ENCODE measurements around the gene TTYH3. TPM values are rescaled to one million over a fixed set of nuclear protein-coding genes. Genes with fewer than 3 reads are reported as not detected.
A peak's percentile ranks its signal among the peaks of the same experiment; 100 is the strongest.

TTYH3 gene
- total and polyA plus RNA-seq, 2 experiments from 2014 or later: 46.3 to 108 TPM

- no peaks in the 10 kb centered on the region for H3K9me2 ChIP-seq (replicated peaks; ENCODE audit: insufficient read depth)
- peaks cover 76% of the 10 kb centered on the region for H3K79me2 ChIP-seq
- no peaks in the 10 kb centered on the region for H3K27me3 ChIP-seq
- H3K36me3 ChIP-seq (replicated peaks; ENCODE audit: insufficient read depth, low read depth): no peaks in the 10 kb centered on the region
- H4K20me1 ChIP-seq (ENCODE audit: insufficient read depth, poor library complexity, severe bottlenecking): peaks cover 57% of the 10 kb centered on the region
- TF ChIP-seq EZH2 (IDR thresholded peaks at IDR 0.05; ENCODE audit: borderline replicate concordance) (no peak), EZH2phosphoT487 (IDR thresholded peaks at IDR 0.05; ENCODE audit: low read depth, severe bottlenecking, unreplicated experiment) (no peak)
- TF ChIP-seq, protein P1, sequence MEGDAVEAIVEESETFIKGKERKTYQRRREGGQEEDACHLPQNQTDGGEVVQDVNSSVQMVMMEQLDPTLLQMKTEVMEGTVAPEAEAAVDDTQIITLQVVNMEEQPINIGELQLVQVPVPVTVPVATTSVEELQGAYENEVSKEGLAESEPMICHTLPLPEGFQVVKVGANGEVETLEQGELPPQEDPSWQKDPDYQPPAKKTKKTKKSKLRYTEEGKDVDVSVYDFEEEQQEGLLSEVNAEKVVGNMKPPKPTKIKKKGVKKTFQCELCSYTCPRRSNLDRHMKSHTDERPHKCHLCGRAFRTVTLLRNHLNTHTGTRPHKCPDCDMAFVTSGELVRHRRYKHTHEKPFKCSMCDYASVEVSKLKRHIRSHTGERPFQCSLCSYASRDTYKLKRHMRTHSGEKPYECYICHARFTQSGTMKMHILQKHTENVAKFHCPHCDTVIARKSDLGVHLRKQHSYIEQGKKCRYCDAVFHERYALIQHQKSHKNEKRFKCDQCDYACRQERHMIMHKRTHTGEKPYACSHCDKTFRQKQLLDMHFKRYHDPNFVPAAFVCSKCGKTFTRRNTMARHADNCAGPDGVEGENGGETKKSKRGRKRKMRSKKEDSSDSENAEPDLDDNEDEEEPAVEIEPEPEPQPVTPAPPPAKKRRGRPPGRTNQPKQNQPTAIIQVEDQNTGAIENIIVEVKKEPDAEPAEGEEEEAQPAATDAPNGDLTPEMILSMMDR (IDR thresholded peaks at IDR 0.05; ENCODE audit: poor library complexity): no peak
- H3K4me3 ChIP-seq: no peak overlapping the region
- WGBS (ENCODE audit: low lambda C conversion rate, missing lambda C conversion rate): 89% methylated on average over 21 of the region's 22 CpGs
- no peak for DNase-seq (ENCODE audit: low spot score)
- H3K9me3 ChIP-seq (ENCODE audit: low read depth): no peaks in the 10 kb centered on the region
- H2AFZ ChIP-seq: no peak overlapping the region
- H3K4me1 ChIP-seq (ENCODE audit: insufficient read depth): peaks cover 68% of the 10 kb centered on the region
- peak overlapping the region; percentile 97 for H3K27ac ChIP-seq
- H3K4me2 ChIP-seq: peak overlapping the region; percentile 96
Measured at GRCh38 chr7:2634267-2635145, 2.7 kb downstream of the TTYH3 start.

DNA sequence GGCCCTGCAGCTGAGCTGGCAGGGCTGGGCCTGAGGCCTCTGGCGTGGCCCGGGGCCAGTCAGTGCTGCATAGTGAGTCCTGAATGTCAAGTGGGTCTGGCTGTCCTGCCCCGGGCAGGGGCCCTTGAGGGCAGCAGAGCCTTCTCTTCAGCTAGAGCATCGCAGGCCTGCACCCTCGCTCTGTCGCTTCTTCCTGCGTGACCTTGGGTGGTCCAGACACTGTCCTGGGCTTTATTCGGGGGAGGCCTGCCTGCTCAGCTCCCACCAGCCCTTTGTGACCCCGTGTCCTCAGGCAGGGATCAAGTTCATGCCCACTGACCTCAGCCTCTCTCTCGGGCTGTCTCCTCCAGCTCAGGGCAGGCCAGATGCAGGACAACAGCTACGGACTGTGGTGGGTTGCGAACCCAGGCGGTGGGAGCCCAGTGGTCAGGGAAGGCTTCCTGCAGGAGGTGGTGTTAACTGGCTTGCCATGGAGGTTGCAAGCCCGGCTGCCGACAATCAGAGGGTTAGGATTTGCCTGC, 3.4 kb downstream of the TTYH3 start:
- Histone ChIP-seq H3K9me3 (ENCODE audit: low read depth) (no peaks in the 10 kb centered on the region), H3K36me3 (replicated peaks; ENCODE audit: insufficient read depth, low read depth) (no peaks in the 10 kb centered on the region), H3K27ac (peak overlapping the region; percentile 97), H3K4me2 (peak overlapping the region; percentile 96), H2AFZ (no peak overlapping the region), H3K4me3 (no peak overlapping the region), H3K79me2 (peaks cover 83% of the 10 kb centered on the region), H3K9me2 (replicated peaks; ENCODE audit: insufficient read depth) (no peaks in the 10 kb centered on the region), H4K20me1 (ENCODE audit: insufficient read depth, poor library complexity, severe bottlenecking) (peaks cover 64% of the 10 kb centered on the region), H3K27me3 (no peaks in the 10 kb centered on the region), H3K4me1 (ENCODE audit: insufficient read depth) (peaks cover 71% of the 10 kb centered on the region)
- WGBS (ENCODE audit: low lambda C conversion rate, missing lambda C conversion rate): 92% methylated on average over 15 of the region's 15 CpGs
- TF ChIP-seq EZH2phosphoT487 (IDR thresholded peaks at IDR 0.05; ENCODE audit: low read depth, severe bottlenecking, unreplicated experiment) (no peak), EZH2 (IDR thresholded peaks at IDR 0.05; ENCODE audit: borderline replicate concordance) (no peak)
- TF ChIP-seq, protein P1 (IDR thresholded peaks at IDR 0.05; ENCODE audit: poor library complexity): no peak
- no peak for DNase-seq (ENCODE audit: low spot score)

DNA sequence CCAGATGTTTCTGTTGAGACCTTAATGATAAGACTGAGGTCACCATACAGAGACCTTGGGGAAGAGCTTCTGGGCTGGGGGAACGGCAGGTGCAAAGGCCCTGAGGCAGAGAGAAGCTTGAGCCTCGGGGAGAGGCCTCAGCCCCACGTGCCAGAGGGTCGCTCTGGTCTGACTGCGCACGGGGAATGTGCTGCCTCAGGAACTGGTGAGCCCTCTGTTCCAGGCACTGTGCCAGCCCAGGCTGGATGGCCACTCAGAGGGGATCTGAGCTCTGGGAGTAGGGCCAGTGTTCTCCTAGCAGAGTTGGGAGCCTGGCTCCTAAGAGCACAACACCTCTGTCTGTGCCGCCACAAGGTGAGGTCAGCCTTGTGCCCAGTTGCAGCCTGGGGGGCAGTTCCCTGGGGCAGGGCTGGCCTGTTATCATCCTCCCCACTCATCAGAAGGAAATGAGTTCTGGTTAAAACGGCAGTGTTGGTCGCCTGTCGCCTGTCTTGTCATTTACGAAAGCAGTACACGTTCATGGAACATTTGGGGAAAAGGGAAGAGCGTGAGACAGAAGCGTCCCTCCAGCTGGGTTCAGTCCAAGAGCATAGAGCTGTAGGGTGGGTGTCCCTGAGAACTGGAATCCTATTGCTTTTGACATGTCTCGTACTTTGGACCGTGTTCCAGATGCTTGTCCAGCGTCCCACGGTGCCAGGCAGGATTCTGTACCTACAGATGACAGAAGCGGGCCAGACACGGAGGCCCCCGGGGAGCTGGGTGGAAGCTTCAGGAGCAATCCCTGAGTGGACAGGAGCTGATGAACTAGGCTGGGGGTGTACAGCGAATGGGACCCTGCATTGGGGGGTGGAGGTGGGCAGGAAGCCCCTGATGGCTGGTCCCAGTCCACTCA, 4.3 kb downstream of the TTYH3 start:
- no peak for TF ChIP-seq EZH2 (IDR thresholded peaks at IDR 0.05; ENCODE audit: borderline replicate concordance)
- TF ChIP-seq, protein P1 (IDR thresholded peaks at IDR 0.05; ENCODE audit: poor library complexity): no peak
- TF ChIP-seq EZH2phosphoT487 (IDR thresholded peaks at IDR 0.05; ENCODE audit: low read depth, severe bottlenecking, unreplicated experiment): no peak
- H4K20me1 ChIP-seq (ENCODE audit: insufficient read depth, poor library complexity, severe bottlenecking): peaks cover 71% of the 10 kb centered on the region
- no peak overlapping the region for H2AFZ ChIP-seq
- peaks cover 91% of the 10 kb centered on the region for H3K79me2 ChIP-seq
- no peaks in the 10 kb centered on the region for H3K36me3 ChIP-seq (replicated peaks; ENCODE audit: insufficient read depth, low read depth)
- H3K27me3 ChIP-seq: no peaks in the 10 kb centered on the region
- H3K27ac ChIP-seq: peak overlapping the region; percentile 85
- H3K4me1 ChIP-seq (ENCODE audit: insufficient read depth): peaks cover 73% of the 10 kb centered on the region
- H3K4me3 ChIP-seq: no peak overlapping the region
- H3K4me2 ChIP-seq: peak overlapping the region; percentile 96
- WGBS (ENCODE audit: low lambda C conversion rate, missing lambda C conversion rate): 77% methylated on average over 21 of the region's 22 CpGs
- H3K9me2 ChIP-seq (replicated peaks; ENCODE audit: insufficient read depth): no peaks in the 10 kb centered on the region
- peak; percentile 68 for DNase-seq (ENCODE audit: low spot score)
- no peaks in the 10 kb centered on the region for H3K9me3 ChIP-seq (ENCODE audit: low read depth)

Data from hepatocyte (in vitro differentiated cells).